ENCODE data around the gene ABCA1. TPM values are rescaled to one million over a fixed set of nuclear protein-coding genes. Genes with fewer than 3 reads are reported as not detected.

Gene ABCA1
- 9.3 and 10.1 TPM in 2 replicates for total RNA-seq

GRCh38 chr9:104927912-104928740 lies at the start of gene ABCA1:
Gene ABCA1 (minus strand): TSS chr9:104928155. CDS start chr9:104903679, 24,476 bp downstream.

GRCh38 chr9:104747565-104748358 lies 180.2 kb downstream of the ABCA1 start, which contains the start of gene NIPSNAP3A:
Gene NIPSNAP3A (plus strand): TSS chr9:104747683. CDS start chr9:104747793, 110 bp downstream.

Other genes starting within 250 kb of the ABCA1 start
- gene OR13D1, start 233.6 kb downstream of the ABCA1 start, total RNA-seq, result not detected in 2 replicates
- 29.8 and 46.9 TPM in 2 replicates for gene NIPSNAP3A, start 180.5 kb downstream of the ABCA1 start, total RNA-seq
- 0.94 and 0.99 TPM in 2 replicates for gene NIPSNAP3B, start 164.0 kb downstream of the ABCA1 start, total RNA-seq